Subcutaneous adipose tissue (tissue), 4 donors: ENCODE measurements around the gene MT1E. TPM values are rescaled to one million over a fixed set of nuclear protein-coding genes. Genes with fewer than 3 reads are reported as not detected.

ENCODE experiments used
- total RNA-seq, 4 donors: library from RNA; depleted of rRNA; stranded (reverse); fragments of >200 nt; gene quantifications; one replicate each; pipeline ENCODE4 v1.1.0, GENCODE V29; 2016
- TF ChIP-seq, protein P1 (sequence below): fragments of 450-650 bp; IDR thresholded peaks from one replicate; pipeline ENCODE4 v1.5.1; 2016; ENCODE audit warnings: low read depth, mild to moderate bottlenecking, control low read depth, antibody characterized with exemption, moderate library complexity

The MT1E gene
- 1,000 to 10,000 TPM in 1 of 4 donors, 100 to 1,000 TPM in 3; 205 to 2,492 (median 258) TPM for total RNA-seq

DNA sequence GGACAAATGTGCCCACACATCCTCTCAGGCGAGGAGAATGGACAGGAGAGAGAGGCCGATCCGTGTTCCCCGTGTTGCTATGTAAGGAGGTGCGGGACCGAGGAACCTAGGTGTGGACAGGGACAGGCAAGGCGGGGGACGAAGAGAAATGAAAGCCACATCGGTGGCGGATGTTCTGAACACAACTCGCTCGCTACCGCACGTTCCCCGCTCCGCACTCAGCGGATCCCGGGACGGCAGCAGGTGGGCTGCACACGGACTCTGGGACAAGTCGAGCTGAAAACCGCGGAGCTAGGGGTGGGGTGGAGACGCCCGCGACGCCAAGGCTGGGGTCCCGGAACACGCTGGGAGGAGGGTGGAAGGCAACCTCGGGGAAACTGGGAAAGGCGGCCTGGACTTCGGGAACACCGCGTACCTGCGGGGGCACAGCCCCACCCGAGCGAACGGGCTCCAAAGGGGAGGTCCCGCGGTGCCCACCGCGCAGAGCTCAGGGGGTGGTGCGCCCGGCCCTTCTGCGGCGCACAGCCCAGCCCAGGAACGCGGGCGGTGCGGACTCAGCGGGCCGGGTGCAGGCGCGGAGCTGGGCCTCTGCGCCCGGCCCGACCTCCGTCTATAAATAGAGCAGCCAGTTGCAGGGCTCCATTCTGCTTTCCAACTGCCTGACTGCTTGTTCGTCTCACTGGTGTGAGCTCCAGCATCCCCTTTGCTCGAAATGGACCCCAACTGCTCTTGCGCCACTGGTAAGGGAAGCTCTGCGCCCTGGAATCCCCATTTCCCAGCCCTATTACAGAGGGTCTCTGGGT is at the start of gene MT1E:
Gene MT1E (plus strand): TSS at position 642 of the 803 bp plus-strand sequence. CDS start 71 bp downstream, at position 713.
- TF ChIP-seq, protein P1, sequence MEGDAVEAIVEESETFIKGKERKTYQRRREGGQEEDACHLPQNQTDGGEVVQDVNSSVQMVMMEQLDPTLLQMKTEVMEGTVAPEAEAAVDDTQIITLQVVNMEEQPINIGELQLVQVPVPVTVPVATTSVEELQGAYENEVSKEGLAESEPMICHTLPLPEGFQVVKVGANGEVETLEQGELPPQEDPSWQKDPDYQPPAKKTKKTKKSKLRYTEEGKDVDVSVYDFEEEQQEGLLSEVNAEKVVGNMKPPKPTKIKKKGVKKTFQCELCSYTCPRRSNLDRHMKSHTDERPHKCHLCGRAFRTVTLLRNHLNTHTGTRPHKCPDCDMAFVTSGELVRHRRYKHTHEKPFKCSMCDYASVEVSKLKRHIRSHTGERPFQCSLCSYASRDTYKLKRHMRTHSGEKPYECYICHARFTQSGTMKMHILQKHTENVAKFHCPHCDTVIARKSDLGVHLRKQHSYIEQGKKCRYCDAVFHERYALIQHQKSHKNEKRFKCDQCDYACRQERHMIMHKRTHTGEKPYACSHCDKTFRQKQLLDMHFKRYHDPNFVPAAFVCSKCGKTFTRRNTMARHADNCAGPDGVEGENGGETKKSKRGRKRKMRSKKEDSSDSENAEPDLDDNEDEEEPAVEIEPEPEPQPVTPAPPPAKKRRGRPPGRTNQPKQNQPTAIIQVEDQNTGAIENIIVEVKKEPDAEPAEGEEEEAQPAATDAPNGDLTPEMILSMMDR: no peak

DNA sequence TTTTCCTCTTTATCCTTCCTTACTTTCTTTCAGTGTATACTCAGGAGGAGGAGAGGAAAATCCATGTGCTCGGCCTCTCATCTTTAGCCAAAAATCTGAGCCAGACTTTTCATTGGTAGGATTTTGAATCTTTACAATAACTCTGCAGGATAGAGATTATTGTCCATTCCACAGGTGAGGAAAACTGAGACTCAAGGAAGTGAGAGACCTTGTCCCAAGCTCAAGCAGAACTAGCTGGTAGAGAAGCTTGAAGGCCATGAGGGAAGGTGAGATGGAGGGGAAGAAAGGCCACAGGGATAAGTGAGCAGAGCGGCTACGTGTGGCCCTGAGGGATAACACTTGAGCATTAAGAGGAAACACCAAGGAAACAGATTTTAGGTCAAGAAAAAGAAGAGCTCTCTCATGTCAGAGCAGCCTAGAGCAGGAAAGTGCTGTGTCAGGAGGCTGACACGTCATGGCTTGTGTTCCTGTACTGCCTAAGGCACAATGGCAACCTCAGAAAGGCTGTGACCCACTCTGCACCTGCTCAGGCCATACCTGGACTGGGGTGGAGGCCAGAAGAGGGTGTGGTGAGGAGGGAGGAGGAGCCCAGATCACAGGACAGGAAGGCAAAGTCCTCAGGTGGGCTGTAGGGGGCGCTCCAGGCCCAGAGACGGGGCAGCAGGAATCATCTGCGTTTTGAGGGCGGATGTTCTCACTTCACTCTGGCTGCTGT is 48.8 kb upstream of the MT1E start:
- TF ChIP-seq, protein P1: no peak

DNA sequence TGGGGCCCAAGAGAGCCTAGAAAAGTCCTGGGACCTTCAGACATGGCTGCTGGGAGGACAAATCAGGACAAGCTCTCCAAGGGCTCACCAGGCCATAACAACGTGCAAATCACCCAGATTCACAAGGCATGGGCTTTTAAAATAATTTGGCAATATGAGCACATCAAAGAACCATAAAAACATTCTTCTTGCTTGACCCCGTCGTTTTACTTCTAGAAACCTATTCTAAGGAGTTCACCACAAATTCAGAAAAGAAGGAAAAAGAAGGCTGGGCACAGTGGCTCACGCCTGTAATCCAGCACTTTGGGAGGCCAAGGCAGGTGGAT is 48.3 kb upstream of the MT1E start:
- TF ChIP-seq, protein P1: no peak

DNA sequence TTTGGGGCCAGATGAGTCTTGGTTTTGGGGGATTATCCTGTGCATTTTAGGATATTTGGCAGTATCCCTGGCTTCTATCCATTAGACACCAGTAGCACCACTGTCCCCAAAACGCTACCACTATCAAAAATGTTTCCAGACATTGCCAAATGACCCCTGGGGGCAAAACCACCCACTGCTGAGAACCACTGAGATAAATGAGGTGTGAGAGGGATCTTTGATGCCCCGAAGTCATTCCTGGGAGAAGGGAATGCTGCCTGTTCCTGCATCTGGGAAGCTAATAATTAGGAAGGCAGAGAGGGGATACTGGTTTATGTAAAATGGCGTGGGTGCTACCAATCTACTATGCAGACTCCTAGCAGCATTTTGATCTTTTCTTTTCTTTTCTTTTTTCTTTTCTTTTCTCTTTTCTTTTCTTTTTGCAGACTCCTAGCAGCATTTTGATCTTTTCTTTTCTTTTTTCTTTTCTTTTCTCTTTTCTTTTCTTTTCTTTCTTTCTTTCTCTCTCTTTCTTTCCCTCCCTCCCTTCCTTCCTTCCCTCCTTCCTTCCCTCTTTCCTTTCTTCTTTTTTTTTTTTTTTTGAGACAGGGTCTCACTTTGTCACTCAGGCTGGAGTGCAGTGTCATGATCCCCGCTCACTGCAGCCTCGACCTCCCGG is 45.1 kb upstream of the MT1E start:
- TF ChIP-seq, protein P1: no peak

DNA sequence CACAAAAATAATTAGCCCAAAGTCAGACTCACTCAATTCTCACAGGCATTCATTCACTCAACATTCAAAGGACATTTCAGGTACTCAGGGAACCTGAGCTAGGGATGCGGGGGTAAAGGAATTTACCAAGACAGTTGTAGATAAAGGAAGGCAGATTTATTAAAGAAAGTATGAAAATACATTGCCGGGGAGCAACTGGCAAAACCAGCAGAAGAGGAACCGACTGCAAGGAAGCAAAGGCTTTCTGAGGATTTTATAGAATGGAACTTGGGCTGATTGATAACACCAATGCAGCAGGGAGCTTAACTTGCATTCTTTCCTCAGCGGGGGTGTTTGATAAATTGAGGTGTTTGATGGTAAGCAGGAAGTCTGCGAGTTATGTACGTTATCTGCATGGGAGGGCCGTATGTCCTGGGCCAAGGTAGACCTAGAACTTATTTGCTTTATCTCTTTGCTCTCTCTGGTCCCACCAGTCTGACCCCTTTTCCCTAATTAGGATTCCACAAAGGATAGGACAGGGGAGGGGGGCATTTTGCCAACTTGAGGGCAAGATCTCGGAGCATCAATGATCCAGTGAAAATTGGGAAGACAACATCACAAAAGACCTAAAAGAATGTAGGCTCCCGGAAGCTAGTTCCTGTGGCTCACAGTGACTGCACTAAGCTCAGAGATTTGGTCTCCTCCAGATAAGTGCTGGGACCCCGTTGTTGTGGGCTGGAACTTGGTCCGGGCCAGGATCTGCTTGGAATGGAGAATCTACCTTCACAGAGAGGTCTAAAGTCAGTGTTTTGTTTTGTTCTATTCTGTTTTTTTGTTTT is 42.0 kb upstream of the MT1E start:
- TF ChIP-seq, protein P1: no peak

DNA sequence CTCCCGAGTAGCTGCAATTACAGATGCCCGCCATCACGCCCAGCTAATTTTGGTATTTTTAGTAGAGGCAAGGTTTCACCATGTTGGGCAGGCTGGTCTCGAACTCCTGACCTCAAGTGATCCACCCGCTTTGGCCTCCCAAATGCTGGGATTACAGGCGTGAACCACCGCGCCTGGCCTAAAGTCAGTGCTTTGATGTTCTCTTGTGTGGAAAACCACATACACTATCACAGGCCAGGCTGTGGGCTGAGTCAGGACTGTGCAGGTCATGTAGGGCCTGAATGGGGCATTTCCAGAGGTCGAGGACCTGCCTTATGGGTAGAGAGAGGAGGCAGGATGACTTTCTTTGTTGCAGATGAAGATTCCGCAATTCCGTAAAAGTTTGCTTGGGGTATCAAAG is 41.3 kb upstream of the MT1E start:
- TF ChIP-seq, protein P1: no peak

DNA sequence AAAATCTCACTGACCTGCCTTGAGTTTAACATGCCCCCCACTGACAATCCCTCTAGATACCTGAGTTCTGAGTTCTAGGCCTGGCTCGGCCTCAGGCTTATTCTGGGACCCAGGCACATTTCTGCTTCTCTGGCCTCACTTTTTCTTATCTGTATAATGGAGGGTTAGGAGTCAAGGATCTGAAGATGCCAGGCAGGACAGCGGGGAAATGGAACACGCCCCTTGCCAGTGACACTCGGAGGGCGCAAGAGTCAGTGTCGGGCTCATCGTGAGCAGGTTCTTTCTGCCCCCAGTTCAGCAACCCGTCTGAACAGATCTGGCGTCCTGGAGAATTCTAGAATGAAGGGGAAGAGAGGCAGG is 36.8 kb upstream of the MT1E start:
- TF ChIP-seq, protein P1: no peak
